ENCODE results near the gene CIAO3. TPM values are rescaled to one million over a fixed set of nuclear protein-coding genes. Genes with fewer than 3 reads are reported as not detected.

Gene CIAO3
- total RNA-seq, 1 experiment from 2014 or later: 31.1 TPM

GRCh38 chr16:788399-789126 is 47.8 kb upstream of the CIAO3 start, which contains the start of gene CHTF18:
CHTF18 (plus strand) TSS chr16:788620; CDS start chr16:788685, 65 bp downstream.
- intact Hi-C loops (cut with micrococcal nuclease): loop anchor here (5.0 kb wide), 1 partner anchor 61 kb away; the partner anchor contains the start of genes CCDC78 and HAGHL
- no TSS peak for BruUV-seq (replicated peaks)
- no peaks in the 10 kb centered on the region for H3K27me3 Mint-ChIP-seq (ENCODE audit: insufficient read depth, unreplicated experiment)
- no peaks in the 10 kb centered on the region for H3K9me3 Mint-ChIP-seq (ENCODE audit: unreplicated experiment)
- TF ChIP-seq CTCF (IDR thresholded peaks at IDR 0.05; ENCODE audit: unreplicated experiment): no peak
- ChIA-PET CTCF (interaction anchor here (0.7 to 3.2 kb wide), 3 partner anchors 43 to 77 kb away, joined by 3 to 21 read pairs (median 3); partner anchors contain the start of gene CIAO3), POLR2A (interaction anchor here (0.5 to 2.1 kb wide), 12 partner anchors 28 to 1671 kb away, joined by 3 to 12 read pairs (median 4); partner anchors contain the start of genes ANTKMT, JMJD8, METRN and MSLN)
- peaks cover under 1% of the 10 kb centered on the region for H3K4me1 Mint-ChIP-seq (ENCODE audit: insufficient read depth, unreplicated experiment)
- H3K36me3 Mint-ChIP-seq (ENCODE audit: insufficient read depth, unreplicated experiment): peaks cover 11% of the 10 kb centered on the region
- peak within 1 kb of the TSS; percentile 77 for H3K4me3 Mint-ChIP-seq (ENCODE audit: unreplicated experiment)
- H3K27ac Mint-ChIP-seq (ENCODE audit: low read depth, unreplicated experiment): no peak within 1 kb of the TSS
- peak; percentile 87 for DNase-seq (ENCODE audit: unreplicated experiment)

GRCh38 chr16:787978-788398 is 47.2 kb upstream of the CIAO3 start, which contains the start of gene RPUSD1:
RPUSD1 (minus strand) TSS chr16:788381; CDS start chr16:787737, 644 bp downstream.
- intact Hi-C loops (cut with micrococcal nuclease): loop anchor here (5.0 kb wide), 1 partner anchor 61 kb away; the partner anchor contains the start of genes CCDC78 and HAGHL
- Mint-ChIP-seq H3K4me1 (ENCODE audit: insufficient read depth, unreplicated experiment) (peaks cover 6% of the 10 kb centered on the region), H3K4me3 (ENCODE audit: unreplicated experiment) (peak within 1 kb of the TSS; percentile 77), H3K36me3 (ENCODE audit: insufficient read depth, unreplicated experiment) (peaks cover 17% of the 10 kb centered on the region), H3K27ac (ENCODE audit: low read depth, unreplicated experiment) (no peak within 1 kb of the TSS), H3K27me3 (ENCODE audit: insufficient read depth, unreplicated experiment) (no peaks in the 10 kb centered on the region), H3K9me3 (ENCODE audit: unreplicated experiment) (no peaks in the 10 kb centered on the region)
- no peak for DNase-seq (ENCODE audit: unreplicated experiment)
- POLR2A ChIA-PET: interaction anchor here (0.5 to 2.1 kb wide), 11 partner anchors 28 to 1672 kb away, joined by 3 to 12 read pairs (median 4); partner anchors contain the start of genes ANTKMT, METRN, MSLN and TEDC2
- BruUV-seq (replicated peaks): no TSS peak
- CTCF ChIA-PET: interaction anchor here (0.7 to 3.2 kb wide), 3 partner anchors 42 to 77 kb away, joined by 3 to 21 read pairs (median 3); partner anchors contain the start of gene CIAO3
- TF ChIP-seq CTCF (IDR thresholded peaks at IDR 0.05; ENCODE audit: unreplicated experiment): no peak

GRCh38 chr16:787321-787966 is 46.6 kb upstream of the CIAO3 start:
- H3K27me3 Mint-ChIP-seq (ENCODE audit: insufficient read depth, unreplicated experiment): no peaks in the 10 kb centered on the region
- no peaks in the 10 kb centered on the region for H3K9me3 Mint-ChIP-seq (ENCODE audit: unreplicated experiment)
- no peak for TF ChIP-seq CTCF (IDR thresholded peaks at IDR 0.05; ENCODE audit: unreplicated experiment)
- H3K27ac Mint-ChIP-seq (ENCODE audit: low read depth, unreplicated experiment): no peak overlapping the region
- ChIA-PET CTCF (interaction anchor here (0.5 to 4.5 kb wide), 5 partner anchors 31 to 362 kb away, joined by 3 to 37 read pairs (median 3); partner anchors contain the start of genes CIAO3 and RAB11FIP3), POLR2A (interaction anchor here (1.0 to 2.1 kb wide), 7 partner anchors 27 to 98 kb away, joined by 3 to 12 read pairs (median 5); partner anchors contain the start of genes ANTKMT, METRN and MSLN)
- intact Hi-C loops (cut with micrococcal nuclease): loop anchor here (5.0 kb wide), 1 partner anchor 60 kb away; the partner anchor contains the start of genes CCDC78 and HAGHL
- peak overlapping the region; percentile 77 for H3K4me3 Mint-ChIP-seq (ENCODE audit: unreplicated experiment)
- no peak for DNase-seq (ENCODE audit: unreplicated experiment)
- peaks cover 20% of the 10 kb centered on the region for H3K36me3 Mint-ChIP-seq (ENCODE audit: insufficient read depth, unreplicated experiment)
- H3K4me1 Mint-ChIP-seq (ENCODE audit: insufficient read depth, unreplicated experiment): peaks cover 9% of the 10 kb centered on the region
- no TSS peak for BruUV-seq (replicated peaks)

Data from MCF 10A (cell line).